HG02763 (cell line): ENCODE data around the gene CHST14.

Experiments used
- ATAC-seq: cut with Tn5 transposase; IDR thresholded peaks from one replicate; pipeline ENCODE4 v1.9.1; 2021; ENCODE audit warnings: mild to moderate bottlenecking, moderate library complexity; ENCODE audit not compliant: unreplicated experiment

CHST14 gene

DNA sequence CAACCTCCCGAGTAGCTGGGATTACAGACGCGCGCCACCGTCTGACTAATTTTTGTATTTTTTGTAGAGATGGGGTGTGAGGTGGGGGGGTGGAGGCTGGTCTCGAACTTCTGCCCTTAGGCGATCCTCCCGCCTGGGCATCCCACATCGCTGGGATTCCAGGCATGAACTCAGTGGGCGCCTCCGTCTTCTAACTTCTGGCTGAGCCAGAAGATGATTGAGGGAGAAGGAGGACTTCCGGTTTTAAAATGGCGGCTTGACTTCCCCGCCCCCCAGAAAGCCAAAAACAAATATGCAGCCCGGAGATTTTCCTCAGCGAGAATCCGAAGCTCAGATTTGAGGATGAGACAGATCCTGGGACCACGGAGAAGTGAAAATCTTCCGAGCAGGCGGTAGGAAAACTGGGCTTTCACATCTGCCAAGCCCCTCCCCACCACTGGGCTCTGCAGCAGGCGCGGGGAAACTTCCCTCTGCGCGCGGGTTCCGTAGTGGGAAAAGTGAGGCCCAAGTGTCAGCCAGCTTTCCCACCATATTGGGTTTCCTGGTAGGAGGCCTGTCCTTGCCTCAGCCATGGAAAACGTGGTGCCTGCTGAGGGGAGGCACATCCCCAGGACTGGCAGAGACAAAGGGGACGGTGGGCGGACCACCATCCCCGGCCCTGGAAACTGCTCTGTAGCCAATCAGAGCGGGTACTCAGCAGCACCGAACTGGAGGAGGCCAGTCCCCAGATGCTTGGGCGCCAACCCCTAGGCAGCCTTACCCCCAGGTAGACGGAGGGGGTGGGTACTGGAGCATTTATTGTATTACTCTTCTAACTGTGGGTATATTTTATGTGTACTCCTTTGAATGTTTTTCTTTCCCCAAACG, 17.3 kb downstream of the CHST14 start:
- ATAC-seq = no peak

DNA sequence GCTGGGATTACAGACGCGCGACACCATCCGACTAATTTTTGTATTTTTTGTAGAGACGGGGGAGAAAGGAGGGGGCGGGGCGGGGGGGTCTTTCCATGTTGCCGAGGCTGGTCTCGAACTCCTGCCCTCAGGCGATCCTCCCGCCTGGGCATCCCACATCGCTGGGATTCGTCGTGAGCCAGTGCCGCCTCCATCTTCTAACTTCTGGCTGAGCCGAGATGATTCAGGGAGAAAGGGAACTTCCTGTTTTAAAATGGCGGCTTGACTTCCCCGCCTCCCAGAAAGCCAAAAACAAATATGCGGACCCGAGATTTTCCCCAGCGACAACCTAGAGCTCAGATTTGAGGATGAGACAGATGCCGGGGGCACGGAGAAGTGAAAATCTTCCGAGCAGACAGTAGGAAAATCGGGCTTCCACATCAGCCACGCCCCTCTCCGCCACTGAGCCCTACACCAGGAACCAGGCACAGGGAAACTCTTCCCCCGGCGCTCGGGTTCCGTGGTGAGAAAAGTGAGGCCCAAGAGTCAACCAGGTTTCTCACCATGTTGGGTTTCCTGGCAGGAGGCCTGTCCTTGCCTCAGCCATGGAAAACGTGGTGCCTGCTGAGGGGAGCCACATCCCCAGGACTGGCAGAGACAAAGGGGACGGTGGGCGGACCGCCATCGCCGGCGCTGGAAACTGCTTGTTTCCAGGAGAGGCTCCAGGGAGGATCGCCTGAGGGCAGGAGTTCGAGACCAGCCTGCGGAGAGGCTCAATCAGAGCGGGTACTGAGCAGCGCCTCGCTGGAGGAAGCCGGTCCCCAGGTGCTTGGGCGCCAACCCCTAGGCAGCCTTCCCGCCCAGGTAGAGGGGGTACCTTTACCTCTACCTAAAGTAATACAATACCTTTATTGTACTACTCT, 18.7 kb downstream of the CHST14 start:
- ATAC-seq = no peak

DNA sequence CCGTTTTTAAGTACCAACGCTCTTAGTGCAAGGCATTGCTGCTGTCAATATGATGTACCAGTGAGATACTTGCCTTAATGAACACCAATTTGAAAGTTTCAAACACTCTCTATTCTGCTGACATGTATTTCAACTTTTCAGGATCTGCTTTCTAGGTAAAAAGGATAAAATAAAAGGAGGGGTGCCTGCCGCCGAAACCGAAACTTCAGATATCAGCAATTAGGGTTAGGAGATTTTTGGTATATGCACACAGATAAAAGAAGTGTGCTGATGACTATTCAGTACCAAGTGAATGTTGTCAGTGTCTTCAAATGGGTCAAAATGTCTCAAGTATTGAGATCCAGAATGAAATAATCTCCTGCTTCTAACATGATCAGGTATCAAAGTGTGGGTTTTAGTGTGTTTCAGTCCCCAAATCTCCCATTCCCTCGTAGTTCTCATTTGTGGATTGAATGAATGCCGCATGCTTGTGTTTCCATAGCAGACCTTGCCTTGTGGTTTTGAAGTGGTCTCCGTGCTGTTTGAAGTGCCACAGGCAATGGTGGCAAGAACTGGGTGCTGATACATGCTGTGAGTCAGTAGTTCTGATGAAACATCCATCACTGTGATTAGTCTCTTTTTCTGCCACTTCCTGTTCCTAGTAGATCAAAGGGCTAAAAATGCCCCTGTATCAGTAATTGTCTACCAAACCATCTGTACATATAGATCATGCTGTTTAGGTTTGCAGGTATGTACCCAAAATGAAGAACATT, 22.5 kb downstream of the CHST14 start:
- ATAC-seq = no peak

DNA sequence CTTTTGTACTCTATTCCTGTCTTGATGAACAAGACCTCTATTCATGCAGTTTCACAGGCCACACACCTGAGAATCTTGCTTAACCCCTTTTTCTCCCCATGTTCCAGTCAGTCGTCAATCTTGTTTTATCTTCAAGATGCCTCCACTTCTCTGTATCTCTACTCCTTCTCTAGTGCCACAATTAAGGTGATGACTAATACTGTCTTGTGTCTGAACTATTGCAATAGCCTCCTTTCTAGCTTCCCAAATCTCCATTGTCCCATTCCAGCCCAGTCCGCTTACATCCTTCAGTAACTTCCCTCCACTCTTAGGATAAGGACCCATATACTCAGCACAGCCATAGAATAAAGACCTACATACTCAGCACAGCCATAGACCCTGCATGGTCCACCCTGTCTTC, 24.7 kb downstream of the CHST14 start:
- no peak for ATAC-seq

DNA sequence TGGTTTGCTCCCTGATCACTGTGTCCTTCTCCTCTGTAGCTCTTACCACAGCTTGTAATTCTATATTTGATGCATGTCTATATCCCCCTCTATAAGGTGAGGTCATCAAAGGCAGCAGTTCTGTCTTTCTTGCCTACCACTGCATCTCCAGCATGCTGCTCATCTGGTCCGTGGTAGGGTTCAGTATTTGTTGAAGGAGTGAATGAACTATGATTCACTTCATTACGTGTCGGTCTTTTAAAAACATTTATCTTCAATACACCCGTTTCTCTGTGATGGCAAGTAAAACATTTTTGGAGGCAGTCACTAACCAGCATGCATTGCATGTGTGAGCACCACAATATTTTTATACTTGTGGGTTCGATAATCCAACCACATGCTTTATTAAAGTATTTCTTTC, 27.6 kb downstream of the CHST14 start:
- no peak for ATAC-seq

DNA sequence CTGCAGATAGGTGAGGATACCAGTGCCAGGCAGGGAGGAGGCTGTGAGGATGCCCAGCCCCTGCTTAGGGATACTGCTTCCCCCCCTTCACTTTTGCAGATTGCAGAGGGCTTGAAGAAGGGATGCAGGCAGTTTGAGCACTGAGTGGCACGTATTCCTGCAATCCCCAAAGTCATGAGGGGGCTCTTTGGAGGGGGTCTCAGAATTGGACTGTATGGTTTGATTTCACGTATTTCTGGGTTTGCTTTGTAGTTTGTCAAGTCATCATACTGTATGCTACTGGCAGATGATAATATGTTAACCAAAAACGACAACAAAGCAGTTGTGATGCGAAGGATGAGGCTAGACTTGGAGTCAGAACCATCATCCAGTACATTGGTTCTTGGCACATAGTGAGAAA, 28.1 kb downstream of the CHST14 start:
- no peak for ATAC-seq

DNA sequence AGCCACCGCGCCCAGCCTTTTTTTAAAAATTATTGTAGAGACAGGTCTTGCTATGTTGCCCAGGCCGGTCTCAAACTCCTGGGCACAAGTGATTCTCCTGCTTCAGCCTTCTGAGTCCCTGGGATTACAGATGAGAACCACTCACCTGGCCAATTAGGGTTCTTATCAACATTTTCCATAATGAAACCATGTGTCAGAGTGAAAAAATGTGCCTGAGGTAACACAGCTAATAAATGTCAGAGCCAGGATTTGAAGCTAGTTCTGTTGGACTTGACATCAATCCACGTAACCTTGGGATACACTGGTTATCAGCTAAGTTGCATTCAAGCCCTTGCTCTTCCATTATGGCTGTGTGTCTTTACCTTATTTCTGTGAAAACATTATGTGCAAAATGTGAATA, 29.1 kb downstream of the CHST14 start:
- ATAC-seq = no peak

DNA sequence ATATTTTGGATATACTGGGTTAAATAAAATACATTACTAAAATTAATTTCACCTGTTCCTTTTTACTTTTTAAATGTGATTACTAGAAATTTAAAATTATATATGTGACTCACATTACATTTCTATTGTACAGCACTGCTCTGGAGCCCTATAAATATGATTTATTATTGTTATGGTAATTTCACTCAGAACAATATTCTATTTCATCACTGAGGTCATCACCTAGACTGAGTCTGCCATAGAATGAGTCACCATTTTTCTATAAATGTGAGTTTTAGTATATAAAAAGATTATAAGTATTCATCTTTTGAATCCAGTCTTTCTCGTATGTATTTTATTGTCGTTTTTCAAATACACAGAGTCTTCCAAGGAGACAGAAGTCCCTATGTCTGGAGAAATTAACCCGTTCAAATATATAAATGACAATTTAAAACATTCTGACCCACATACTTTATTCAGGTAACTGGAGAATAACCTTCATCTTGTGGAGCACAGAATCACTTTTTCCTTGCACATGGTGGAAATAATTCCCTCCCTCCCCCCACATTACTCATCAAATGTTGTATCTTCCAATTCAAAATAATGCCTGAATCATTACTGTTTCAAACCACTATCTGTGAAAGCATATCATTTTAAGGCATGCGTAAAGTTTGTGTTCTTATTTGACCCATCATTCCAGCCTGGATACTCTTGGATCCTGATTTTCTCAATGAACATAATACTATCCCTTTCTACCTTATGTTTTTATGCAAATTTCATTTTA, 30.0 kb downstream of the CHST14 start:
- no peak for ATAC-seq

DNA sequence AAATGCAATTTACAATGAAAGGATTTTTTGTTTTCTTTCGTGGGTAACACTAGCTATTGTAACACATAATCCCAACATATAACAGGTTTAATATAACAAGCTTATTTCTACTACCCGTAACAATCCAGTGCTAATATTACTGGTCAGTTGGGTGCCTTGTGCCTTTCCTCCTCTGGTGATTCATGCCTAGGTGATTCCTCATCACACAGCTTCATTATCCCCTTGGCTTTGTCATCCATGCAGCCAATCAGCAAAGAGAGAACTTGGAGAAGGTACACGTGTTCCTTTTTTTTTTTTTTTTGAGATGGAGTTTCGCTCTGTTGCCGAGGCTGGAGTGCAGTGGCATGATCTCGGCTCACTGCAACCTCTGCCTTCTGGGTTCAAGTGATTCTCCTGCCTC, 30.7 kb downstream of the CHST14 start:
- no peak for ATAC-seq

DNA sequence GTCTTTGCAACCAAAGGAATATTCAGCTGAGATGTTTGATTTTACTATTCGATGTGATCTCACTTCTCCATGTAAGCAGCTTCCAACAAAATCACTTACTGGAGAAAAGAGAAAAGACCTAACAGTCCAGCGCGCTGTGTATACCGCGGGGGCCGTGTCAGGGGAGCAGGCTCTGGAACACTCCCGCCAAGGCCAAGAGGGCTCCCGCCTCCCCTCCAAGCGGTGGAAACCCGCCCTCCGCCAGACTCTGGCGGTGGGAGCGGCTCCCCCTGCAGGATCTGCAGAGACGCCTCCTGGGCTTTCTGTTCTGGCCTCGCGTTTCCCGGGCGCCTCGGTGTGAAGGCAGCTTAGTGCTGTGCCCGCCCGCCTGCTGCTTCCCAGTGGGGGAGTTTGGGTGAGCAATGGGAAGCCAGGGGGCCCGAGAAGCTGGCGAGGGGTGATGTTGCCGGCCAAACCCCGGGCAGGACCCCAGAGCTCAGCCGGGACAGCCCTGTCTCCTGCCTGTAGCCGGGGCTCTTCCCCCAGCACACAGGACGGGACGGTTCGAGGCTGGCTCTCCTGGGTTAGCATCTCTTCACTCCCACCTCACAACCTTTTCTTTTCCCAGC, 36.3 kb downstream of the CHST14 start:
- ATAC-seq = no peak

DNA sequence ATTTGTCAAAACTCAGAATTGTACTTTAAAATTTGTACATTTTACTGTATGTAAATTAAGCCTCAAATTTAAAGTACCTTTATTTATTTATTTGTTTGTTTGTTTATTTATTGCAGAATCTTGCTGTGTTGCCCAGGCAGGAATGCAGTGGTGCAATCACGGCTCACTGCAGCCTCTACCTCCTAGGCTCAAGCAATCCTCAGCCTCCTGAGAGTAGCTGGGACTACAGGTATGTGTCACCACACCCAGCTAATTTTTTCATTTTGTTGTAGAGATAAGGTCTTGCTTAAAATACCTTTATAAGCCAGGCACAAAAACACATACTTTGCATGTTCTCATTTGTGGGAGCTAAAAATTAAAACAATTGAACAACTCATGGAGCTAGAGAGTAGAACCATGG, 37.4 kb downstream of the CHST14 start:
- ATAC-seq = no peak

DNA sequence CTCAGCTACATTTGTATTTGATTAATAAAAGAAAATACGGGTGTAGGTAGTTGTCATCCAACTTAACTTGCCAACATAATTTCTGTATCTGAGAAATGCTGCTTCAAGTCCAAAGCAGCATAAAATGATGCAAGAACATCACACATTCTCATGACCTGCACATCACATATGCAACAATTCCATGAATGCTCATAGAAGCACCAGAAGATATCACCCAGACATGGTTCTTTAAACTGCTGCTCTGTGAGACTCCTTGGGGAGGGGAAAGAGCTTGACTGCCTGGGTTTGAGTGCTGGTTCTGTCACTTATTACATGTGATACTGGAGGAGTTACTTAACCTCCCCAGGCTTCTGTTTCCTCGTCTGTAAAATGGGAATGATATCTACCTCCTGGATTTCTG, 39.4 kb downstream of the CHST14 start:
- ATAC-seq = no peak

DNA sequence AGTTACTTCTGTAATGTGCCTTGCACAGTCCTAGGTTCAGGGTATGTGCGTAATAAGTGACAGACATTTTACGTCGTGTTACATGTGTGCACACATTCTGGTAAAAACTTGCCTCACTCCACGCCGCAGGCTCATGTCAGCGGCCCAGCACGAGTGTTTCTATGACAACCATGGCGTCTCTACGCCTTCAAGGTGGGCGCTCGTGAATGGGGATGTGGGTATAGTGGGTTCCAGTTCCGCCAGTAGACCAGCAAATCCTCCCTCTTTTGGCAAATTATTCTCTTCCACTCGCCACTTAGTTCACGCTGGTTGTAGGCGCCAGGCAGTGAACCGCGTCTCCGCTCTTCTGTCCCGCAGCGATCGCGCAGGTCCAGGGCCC, 40.3 kb downstream of the CHST14 start:
- peak; percentile 41 for ATAC-seq

DNA sequence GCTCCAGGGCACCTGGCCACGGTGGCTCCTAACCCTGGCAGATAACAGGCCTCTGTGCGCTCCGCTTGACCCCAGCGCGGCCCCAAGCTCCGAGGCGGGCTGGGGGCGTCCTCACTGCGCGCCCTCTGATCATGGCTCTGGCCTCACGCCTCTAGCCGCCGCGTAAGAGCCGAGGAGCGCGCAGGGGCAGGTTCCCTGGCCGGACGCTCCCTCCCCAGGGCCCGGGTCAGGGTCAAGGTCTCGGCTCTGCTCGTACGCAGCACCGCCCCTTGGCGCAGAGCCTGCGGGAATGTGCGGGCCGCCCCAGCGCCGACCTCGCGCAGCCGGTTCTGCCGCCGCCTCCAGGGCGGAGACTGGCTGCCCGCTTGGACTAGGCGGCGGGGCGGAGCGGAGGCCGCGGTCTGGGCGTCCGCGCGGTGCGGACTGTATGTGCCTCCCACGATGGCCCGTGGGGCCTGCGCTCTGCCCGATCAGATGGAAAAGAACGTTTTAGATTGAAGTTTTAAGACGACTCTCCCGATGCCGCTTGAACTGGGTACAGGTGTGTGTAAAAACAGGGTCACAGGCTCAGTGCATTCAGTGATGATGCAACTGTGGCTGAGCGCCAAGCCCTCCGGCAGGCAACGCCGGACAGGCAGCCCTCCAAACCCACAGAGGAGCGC, 40.8 kb downstream of the CHST14 start:
- peak; percentile 47 for ATAC-seq

DNA sequence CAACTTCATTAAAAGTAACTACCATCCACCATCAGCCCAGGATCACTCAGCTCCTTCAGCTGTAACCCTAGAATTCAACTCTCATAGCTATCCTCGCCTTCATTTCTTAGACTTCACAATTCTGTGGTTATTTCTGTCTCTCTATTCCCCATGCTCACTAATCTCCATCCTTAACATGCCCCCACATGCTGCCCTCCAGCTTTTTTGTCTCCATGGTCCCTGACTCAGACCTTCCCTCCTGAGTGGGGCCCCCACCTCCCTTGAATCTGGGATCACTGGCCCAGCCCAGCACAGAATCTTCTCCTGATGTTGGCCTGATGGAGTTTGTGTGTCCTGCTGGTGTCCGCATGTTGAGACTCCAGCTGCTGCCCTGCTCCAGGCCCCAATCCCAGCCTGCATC, 41.7 kb downstream of the CHST14 start:
- no peak for ATAC-seq

DNA sequence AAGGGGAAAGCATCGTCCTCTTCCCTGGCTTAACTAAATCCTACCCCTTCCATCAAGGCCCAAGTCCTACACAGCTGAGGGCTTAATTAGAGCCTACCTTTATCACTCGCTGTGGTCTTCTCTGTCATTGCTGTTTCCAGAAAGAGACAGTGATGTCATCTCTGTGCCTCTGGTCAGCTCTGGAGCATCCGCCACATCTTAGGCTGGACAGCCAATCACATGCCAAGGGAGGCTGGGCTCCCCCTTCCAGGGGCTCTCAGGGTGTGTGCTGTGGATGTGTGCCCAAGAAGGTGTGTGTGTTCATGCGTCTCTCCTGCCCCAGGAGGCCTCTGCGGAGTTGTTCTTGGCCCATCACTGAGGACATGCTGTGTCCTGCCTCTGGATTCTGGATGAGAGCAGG, 42.8 kb downstream of the CHST14 start:
- no peak for ATAC-seq

DNA sequence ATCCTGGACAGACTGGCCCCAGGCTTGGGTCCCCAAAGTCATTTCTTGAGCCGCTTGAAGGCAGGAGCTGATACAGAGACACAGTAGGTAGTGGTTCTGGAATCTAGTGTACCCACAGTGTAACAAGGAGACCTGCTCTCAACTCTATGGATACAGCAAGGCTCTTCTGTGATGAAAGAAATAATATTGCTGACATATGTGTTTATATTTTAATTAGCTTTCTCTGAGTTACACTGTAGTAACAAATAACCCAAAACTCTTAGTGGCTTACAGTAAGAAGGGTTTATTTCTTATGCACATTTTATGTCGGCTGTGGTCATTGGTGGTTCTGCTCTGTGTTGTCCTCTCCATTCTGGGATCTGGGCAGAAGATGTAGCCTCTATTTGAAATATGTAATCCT, 45.5 kb downstream of the CHST14 start:
- no peak for ATAC-seq
